Activated CD4-positive, alpha-beta T cell treated with anti-CD3 and anti-CD28 coated beads for 1 hour (primary cell): ENCODE results near the gene SLC66A1.

Experiments used
- DNase-seq: peaks from one replicate; pipeline ENCODE4 v3.0.0-alpha.2; 2020

Gene SLC66A1

DNA sequence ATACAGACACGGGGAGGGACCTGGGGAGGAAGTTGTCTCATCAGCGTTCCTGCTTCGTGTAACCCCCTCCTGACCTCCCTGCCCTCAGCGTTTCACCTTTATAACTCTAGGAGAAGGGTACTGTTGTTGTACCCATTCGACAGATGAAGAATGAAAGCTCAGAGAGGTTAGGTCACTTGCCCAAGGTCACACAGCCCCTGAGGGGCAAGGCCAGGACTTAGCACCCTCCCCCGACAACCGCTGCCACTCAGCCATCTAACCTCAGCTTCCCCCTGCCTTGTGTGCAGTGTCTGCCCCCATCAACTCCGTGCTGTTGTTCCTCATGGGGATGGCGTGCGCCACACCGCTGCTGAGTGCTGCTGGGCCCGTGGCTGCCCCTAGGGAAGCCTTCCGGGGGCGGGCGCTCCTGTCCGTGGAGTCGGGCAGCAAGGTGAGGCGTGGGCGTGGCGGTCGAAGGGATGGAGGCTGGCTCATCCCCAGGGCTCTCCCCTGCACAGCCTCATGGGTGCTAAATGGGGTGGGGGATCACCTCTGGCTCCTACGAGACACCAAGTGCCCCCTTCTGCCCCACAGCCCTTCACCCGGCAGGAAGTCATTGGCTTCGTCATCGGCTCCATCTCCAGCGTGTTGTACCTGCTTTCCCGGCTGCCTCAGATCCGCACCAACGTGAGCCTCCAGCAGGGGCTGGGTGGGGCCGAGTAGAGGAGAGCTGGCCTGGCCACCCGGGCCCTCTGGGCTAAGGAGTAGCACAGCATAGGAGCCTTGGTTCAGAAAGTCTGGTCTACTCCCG, 14.0 kb downstream of the SLC66A1 start:
- DNase-seq: no peak

DNA sequence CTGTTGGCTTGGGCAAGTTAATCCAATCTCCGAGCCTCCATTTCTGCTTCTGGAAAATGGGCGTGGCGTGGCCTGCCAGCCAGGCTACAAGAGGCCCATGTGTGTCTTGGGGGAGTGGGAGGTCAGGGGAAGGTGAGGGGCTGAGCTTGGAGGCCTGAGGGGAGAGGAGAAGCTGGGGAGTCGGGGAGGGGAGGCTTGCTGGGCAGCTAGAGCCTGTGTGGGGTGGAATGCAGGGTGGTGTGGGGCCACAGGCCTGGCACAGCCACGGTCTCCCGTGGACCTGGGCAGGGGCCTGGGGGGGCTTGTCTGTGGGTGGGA, 14.6 kb downstream of the SLC66A1 start:
- DNase-seq: no peak

DNA sequence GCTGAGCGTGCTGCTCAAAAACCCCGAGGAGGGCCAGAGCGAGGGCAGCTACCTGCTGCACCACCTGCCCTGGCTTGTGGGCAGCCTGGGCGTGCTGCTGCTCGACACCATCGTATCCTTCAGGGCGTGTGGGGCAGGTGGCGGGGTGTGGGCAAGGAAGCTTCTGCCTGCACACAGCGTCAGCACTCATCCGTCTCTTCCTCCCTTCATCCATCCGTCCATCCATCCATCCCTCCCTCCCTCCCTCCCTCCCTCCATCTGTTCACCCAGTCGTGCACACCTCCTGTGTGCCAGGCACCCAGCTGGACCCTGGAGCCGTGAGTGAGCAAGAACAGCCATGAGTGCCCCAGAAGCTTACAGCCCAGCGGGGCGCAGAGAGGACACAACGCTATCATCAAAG, 15.2 kb downstream of the SLC66A1 start:
- no peak for DNase-seq

DNA sequence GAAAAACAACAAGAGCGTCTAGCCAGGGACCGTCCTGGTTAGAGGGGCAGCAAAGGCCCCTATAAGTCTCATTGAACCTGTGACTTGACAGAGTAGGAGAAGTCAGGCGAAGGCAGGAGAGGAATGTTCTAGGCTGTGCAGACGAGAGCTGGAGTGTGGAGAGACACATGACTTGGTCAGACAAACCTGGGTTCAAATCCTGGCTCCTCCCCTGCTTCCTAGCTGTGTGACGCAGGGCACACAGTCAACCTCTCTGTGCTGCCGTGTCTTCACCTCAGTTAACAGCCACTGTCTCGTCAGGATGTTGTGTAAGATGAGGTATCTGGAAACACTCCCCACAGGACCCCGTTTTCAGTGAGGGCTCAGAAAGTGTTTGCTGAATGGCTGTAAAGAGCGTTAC, 15.6 kb downstream of the SLC66A1 start:
- no peak for DNase-seq

DNA sequence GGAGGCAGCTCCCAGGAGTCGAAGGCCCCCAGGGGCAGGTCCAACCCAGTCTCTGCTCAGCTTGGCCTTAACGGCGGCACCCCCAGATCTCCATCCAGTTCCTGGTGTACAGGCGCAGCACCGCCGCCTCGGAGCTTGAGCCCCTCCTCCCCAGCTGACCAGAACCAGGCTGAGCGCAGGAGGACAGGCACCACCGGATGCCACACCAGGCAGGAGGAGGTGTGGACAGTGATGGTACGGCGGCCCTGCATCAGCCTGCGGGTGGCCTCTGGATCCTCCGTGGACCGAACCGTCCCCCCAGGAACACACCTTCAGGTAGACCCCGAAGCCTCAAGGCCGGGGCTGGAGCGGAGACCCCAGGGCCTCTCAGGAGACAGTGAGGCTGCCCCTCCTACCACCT, 16.4 kb downstream of the SLC66A1 start:
- DNase-seq: no peak

DNA sequence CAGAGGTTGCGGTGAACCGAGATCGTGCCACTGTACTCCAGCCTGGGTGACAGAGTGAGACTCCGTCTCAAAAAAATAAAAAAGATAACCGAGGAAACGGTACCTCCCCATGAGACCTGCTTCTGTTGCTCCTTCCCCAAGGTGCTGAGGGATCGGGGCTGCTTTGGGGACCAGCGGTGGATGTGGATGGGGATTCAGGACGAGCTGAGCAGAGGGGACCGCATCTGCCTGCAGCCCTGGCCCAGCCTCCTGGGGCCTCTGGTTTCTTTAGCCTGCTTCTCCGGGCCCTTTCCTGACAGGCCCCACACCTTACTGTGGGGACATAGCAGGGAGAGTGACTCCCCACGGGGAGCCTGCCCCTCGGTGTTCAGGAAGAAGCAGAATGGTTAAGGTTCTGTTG, 17.1 kb downstream of the SLC66A1 start:
- no peak for DNase-seq

DNA sequence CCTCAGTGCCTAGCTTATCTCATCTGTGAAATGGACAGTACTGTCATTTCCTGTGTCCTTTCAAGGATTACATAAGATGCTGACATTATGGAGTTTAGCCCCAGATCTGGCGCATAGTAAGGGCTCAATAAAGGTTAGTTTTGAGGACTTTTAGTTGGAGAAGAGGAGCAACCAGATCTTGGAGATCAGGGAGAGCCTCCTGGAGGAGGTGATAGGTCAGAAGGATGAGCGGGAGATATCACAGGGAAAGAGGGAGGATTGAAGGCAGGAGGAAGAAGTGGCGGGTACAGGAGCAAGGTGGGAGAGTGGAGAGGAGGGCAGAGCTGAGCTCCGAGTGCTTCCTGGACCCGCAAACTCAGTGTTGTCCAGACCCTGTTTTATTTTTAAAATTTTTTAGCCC, 17.5 kb downstream of the SLC66A1 start:
- DNase-seq: no peak

DNA sequence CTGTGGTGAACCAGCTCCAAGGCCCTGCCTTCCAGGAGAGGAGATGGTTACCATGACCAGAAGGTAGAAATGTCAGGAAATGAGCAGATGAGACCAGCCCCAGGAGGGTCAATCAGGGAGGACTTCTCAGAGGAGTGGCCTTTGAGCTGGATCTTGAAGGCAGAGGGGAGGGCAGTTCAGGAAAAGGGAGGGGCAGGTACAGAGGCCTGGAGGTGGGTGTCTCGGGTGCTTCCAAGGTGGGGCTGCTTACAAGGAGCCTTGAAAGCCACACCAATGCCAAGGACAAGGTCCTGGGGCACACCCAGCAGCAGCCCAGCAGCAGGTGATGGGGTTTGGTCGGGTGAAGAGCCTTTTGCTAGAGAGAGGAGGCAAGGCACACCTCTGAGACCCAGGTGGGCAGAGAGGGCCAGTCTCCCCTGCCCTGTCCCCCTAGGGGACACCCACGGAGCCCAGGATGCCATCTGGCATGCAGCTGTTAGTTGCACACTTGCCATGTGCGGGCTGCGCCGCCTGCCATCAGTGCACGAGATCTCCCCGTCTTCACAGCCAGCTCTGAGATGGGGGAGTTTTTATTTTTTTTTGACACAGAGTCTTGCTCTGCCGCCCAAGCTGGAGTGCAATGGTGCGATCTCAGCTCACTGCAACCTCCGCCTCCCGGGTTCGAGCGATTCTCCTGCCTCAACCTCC, 18.5 kb downstream of the SLC66A1 start:
- DNase-seq: no peak

DNA sequence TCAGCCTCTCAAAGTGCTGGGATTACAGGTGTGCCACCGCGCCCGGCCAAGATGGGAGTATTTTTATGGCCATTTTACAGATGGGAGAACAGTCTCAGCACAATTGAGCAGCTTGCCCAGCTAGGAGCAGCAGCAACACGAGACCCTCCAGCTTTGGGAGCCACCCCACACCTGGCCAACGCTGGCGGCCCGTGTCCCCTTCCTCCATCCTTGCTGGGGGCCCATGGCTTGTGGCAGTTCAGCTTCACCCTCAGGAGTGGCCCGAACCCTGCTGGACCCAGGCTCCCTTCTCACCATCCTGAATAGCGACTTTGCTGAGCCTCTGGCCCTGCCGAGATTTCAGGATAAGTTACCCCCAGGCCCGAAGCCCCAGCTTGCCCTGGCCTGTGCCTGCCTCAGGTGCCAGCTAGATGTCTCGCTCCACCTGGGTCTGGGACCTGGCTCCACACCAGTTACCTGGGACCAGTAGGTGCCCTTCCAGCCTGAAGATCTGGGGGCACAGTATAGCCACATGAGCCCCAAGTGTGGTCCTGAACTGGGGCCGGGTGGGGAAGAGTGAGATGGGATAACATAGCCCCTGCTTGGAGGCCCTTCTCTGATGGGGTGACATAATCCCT, 19.2 kb downstream of the SLC66A1 start:
- DNase-seq: no peak

DNA sequence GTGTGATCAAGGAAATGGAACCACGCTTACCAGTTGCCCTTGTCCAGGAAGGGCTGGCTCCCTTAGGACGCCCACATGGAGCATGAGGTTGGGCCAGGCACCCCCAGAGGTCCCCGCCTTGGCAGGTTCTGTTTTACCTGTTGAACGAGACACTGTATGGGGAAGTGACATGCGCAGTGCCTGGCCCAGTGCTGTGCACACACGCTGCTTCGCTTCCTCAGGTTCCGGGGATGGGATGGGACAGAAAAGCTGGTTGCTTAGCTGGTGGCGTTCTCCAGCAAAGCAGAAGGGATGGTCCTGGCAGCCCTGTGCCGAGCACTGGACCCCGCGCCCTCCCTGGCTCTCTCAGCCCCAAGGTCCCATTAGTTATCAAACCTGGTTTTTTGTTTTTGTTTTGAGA, 20.7 kb downstream of the SLC66A1 start:
- no peak for DNase-seq

DNA sequence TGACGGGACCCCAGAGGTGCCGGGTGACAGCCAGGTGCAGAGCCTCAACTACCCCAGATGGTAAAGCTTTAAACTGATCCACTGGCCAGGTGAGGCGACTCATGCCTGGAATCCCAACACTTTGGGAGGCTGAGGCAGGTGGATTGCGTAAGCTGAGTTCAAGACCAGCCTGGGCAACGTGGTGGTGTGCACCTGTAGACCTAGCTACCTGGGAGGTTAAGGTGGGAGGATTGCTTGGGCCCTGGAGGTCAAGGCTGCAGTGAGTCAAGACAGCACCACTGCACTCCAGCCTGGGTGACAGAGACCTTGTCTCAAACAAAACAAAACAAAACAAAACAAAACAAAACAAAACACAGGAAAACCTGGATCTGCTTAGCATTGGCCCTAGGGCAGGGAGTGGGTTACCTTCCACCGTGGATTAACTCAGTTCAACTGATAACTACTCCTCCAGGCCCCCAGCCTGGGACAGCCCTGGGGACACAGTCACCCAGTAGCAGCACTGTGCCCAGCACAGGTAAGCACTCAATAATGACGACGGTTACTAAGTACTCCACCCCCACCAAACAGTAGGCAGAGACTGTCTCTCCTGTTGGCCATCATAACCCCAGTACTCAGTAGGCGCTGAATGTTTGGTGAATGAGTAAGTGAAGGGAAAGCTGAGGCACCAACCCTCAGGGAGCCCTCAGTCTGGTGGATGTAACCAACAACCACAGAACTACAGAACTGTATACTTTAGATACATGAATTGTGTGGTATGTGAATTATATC, 21.6 kb downstream of the SLC66A1 start:
- DNase-seq: no peak

DNA sequence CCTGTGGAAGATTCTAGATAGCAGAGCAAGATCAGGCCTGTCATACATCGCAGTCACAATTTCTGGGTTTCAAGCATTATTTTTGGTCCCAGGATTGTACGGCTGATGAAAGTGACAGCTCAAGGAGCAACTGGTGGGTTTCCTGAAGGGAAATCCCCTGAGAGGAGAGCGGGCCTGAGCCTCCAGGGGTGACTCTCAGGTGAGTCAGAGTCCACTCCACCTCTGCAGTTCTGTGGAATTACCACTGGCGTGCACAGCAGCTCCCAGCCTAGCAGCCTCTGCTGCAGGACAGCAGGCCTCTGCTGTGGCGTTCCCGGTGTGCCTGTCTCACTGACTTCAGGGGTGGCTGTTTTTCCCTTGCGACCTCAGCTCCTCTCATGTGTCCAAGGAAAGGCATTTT, 24.4 kb downstream of the SLC66A1 start:
- no peak for DNase-seq

DNA sequence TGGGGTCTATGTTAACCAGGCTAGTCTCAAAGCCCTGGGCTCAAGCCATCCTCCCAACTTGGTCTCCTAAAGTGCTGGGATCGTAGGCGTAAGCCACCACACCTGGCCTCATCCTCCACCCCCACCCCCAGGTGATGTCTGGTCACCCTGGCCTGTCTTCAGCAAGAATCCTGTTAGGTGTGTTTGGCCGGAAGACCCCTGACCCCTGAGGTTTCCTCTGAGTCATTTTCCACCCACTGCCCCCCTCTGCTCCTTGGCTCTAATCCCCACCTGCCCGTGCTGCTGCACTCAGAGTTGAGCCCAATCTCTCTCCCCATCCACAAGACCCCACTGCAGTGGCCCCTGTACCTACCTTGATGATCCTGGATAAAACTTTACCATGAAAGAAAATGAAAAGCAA, 25.2 kb downstream of the SLC66A1 start:
- DNase-seq: no peak

DNA sequence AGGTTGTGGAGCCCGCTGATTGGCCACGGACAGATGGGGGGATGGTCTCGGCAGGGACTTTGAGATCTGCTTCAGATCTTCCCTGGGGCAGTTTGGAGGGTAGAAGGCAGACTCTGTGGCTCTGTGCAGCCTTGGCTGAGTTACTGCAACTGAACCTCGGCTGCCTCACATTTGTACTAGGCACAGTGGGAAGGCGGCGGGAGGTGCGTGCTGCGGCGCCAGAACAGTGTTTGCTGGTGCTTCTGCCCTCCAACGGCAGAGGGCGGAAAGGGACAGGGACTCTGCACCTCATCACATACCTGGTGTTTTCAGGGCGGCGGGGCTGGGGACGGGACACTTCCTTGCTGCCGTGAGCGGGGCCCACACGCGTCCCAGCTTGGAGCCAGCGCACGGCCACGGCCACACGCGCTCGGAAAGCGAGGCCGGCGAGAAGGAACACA, 26.2 kb downstream of the SLC66A1 start:
- DNase-seq: no peak

DNA sequence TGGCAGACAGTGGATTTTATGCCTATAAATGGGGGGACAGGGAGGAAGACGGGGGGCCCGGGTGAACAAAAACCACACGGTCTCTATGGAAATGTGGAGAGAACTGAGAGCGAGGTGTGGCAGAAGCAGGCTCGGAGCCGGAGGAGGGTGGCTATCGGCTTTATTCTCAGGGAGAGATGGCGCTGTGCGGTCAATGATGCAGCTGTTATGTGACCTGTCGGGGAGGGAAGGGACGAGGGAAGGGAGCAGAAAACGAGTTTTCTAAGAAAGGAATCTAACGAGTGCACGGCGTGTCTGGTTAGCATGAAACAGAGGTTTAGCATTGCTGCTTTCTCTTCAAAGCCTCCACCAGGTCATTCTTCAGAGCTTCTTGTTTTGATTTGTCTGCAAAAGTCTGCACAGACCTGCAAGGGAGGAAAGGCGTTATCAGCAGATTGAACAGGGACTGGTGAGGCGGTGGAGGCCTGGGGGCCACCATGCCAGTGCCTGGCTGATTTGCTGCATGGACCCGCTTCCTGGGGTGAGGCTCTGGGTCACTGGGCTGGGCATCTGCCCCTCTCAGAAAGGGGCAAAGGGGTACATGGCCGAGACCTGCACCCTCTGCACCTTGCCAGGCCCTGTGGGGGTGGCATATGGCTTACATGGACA, 27.2 kb downstream of the SLC66A1 start:
- DNase-seq: no peak

DNA sequence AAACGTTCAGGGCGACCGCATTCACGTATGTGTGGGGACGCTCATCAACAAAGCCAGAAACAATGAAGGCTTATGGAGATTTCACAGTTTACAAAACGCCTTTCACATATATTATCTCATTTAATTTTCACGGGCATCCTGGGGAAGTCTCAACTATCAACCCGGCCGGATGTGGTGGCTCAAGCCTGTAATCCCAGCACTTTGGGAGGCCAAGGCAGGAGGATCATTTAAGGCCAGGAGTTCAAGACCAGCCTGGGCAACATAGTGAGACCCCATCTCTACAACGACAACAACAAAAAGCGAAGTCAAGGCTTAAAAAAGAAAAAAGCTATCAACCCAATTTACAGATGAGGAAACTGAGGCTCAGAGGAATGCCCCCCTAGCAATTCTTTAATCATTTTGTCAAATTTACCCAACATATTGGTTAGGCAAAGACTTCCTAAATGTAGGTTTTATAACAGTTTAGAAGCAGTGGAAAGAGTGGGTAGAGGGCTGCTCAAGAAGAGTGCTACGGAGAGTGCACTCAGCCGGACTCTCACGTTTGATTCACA, 28.3 kb downstream of the SLC66A1 start:
- DNase-seq: no peak

DNA sequence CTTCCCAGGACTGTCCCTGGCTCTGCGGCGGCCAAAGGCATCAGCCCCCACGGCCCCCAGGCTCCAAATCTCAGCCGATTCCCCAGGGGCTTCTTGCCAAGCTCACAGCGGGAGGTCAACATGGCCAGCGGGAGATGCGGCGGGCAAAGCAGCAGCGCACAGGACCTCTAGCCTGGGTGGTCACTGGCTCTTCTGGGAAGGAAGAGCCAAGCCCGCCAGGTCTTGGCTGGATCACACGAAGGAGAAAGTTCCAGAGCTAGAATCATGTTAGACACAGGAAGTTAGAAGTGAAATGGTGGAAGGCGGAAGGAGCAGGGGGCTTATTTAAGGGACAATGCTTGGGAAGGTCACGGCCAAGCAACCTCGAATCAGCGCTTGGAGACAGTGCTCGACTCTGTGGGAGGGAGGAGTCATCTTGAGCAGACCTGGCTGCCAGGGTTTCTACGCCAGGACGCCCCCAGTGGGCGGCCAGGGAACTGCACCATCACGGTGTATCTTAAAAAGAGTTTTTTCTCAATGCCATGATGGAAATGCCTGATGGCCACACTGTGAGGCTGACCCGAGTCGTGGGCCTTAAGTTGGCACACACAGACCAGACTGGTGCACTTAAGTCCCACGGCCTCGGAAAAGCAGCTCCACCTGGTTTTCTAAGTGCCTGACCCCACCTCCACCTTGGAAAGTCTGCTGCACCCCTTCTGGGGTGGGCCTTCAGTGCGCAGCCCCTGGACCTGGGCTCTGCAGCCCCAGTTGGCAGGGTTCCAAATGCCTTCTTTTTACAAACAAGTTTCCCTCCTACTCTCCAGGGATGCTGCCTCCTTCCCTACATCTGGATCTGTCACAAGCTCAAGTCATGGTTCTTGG, 29.3 kb downstream of the SLC66A1 start:
- peak; percentile 62 for DNase-seq

DNA sequence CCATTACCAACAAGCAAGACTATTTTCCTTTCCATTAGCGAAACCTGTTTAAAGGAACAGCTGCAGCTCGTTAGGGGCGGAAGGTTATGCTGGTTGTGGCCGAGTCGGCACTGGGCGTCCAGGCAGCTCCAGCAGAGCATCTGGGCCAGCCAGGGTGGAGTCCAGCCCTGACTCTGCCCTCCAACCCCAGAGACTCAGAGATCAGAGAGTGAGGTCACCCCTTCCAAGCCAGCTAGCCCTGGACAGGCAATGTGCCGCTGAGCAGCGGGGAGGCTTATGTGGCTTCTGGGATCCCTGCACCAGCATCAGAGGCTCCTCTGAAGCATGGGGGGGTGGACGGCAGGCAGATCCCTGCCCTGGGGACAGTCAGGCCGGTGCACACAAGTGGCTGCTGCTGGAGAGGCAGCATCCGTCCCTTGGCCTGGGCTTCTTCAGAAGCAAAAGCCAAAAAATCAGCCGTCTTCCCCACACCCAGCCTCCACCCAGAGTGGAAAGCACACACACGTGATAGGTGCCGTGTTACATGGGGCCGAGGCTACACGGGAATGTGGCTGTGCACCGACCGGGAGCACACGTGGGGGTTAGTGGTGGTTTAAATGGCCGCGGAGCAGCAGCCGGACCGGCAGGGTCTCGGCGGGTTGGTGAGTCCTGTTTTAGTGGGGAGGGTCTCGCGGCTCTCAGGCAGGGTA, 30.1 kb downstream of the SLC66A1 start:
- DNase-seq: no peak

DNA sequence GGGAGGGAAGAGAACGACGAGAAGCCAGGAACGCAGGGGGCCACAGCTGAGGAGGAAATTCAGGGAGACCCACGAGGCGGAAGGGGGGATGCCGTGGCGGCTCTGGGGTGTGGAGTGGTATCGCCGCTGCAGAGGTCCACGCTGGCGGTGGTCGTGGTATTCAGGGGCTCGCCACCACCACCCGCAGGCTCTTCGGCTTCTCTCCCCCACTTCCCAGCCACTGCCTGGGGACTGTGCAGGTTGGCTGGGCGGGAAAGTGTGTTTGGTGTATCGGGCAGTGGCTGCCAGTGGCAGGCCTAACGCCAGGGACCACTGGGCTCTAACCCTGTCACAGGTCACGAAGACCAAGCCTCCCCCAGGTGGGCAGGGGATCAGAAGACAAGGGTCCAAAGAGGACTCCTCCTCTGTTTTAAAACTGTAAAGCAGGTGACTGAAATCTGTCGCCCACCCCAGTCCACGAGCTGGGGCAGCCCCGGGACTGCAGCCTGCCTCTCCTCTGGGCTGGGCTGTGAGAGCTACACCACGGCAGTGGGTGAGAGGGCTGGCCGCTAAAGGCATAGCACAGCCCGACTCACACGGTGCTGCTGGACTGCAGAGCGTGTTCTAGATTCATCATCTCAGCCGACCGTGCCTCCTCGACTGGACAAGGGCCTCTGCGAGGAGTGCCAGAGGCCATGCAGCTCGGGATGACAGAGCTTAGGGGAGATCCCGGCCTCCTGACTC, 30.9 kb downstream of the SLC66A1 start:
- DNase-seq: no peak

DNA sequence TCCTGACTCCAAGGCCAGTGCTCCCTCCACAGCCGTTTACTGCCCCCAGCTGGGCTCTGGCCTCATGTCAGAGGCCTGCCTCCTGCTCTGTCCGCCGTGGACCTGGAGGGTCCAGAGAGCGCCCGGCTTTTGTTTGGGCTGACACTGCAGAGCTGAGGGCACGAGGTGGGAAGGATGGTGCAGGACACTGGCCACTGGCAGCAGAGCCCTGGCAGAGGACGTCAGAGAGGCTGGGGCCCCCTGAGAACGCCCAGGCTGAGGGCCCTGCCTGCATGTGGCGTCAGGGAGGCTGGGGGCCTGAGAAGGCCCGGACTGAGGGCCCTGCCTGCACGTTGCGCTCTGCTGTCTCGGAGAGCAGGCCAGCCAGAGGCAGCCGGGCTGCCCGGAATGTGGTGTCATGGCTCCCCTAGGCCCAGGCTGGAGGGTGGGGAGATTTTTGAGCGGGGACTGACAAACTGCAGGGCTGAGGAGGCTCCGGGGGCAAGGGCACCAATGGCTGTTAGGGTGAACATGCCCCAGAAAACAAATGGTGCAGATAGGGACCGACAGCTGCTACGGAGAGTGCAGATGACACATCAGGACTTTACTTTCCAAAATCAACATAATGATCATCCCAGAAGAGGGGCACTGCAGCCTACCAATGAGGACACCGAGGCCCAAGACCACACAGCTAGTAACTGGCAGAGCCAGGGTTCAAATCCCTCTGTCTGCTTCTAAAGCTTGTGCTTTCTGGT, 31.7 kb downstream of the SLC66A1 start:
- no peak for DNase-seq
